CD4-positive, alpha-beta T cell treated with Interleukin-12 subunit alpha and Interleukin-12 subunit beta, for 1 hour (primary cell): ENCODE results near the gene XPNPEP2.

Experiments
- DNase-seq: peaks from one replicate; pipeline ENCODE4 v3.0.0-alpha.2; 2020

Gene XPNPEP2

GRCh38 chrX:129738466-129739308 is at the start of gene XPNPEP2:
Gene XPNPEP2 (plus strand): TSS chrX:129738979. CDS start chrX:129739214, 235 bp downstream.
- DNase-seq, result no peak

- DNase-seq, result no peak
Measured at GRCh38 chrX:129689796-129690195, 49.0 kb upstream of the XPNPEP2 start.

- no peak for DNase-seq
Measured at GRCh38 chrX:129690435-129690834, 48.3 kb upstream of the XPNPEP2 start.

GRCh38 chrX:129693354-129693753 is 45.4 kb upstream of the XPNPEP2 start:
- no peak for DNase-seq

- no peak for DNase-seq
Measured at GRCh38 chrX:129694805-129695204, 44.0 kb upstream of the XPNPEP2 start.

- DNase-seq, result no peak
Measured at GRCh38 chrX:129695535-129695934, 43.2 kb upstream of the XPNPEP2 start.

GRCh38 chrX:129695937-129696336 is 42.8 kb upstream of the XPNPEP2 start:
- DNase-seq, result no peak

GRCh38 chrX:129696463-129697155 is 42.2 kb upstream of the XPNPEP2 start:
- DNase-seq, result no peak

- no peak for DNase-seq
Measured at GRCh38 chrX:129697204-129697829, 41.5 kb upstream of the XPNPEP2 start.

GRCh38 chrX:129698150-129698549 is 40.6 kb upstream of the XPNPEP2 start:
- DNase-seq, result no peak

- no peak for DNase-seq
Measured at GRCh38 chrX:129700536-129700935, 38.2 kb upstream of the XPNPEP2 start.

GRCh38 chrX:129701624-129702069 is 37.1 kb upstream of the XPNPEP2 start:
- no peak for DNase-seq

- no peak for DNase-seq
Measured at GRCh38 chrX:129704491-129704890, 34.3 kb upstream of the XPNPEP2 start.

GRCh38 chrX:129705377-129705925 is 33.3 kb upstream of the XPNPEP2 start:
- no peak for DNase-seq

GRCh38 chrX:129705988-129706387 is 32.8 kb upstream of the XPNPEP2 start:
- DNase-seq, result no peak

- no peak for DNase-seq
Measured at GRCh38 chrX:129706400-129707072, 32.2 kb upstream of the XPNPEP2 start.

GRCh38 chrX:129714581-129714980 is 24.2 kb upstream of the XPNPEP2 start:
- no peak for DNase-seq

GRCh38 chrX:129716507-129716906 is 22.3 kb upstream of the XPNPEP2 start:
- no peak for DNase-seq

GRCh38 chrX:129717892-129718291 is 20.9 kb upstream of the XPNPEP2 start:
- DNase-seq, result no peak

GRCh38 chrX:129718676-129719075 is 20.1 kb upstream of the XPNPEP2 start:
- no peak for DNase-seq

- DNase-seq, result no peak
Measured at GRCh38 chrX:129719268-129719667, 19.5 kb upstream of the XPNPEP2 start.

GRCh38 chrX:129719931-129720530 is 18.7 kb upstream of the XPNPEP2 start:
- DNase-seq, result no peak
